Lower leg skin (tissue), 4 donors: ENCODE measurements around the gene TENM4. TPM values are rescaled to one million over a fixed set of nuclear protein-coding genes. Genes with fewer than 3 reads are reported as not detected.

ENCODE experiments used
- DNase-seq, 2 donors: peaks; one replicate each; pipeline ENCODE4 v3.0.0-alpha.2; 2019; ENCODE audit warnings: low spot score in 2 of 2
- H3K4me3 ChIP-seq: fragments of 200-600 bp; sonication (generic); 2 replicates; pipeline ENCODE4 v1.5.1; 2017; ENCODE audit warnings: mild to moderate bottlenecking, low read depth; ENCODE audit not compliant: poor library complexity, severe bottlenecking
- POLR2A ChIP-seq, 2 donors: fragments of 450-650 bp; IDR thresholded peaks; one replicate each; pipeline ENCODE4 v1.6.1; 2016 to 2017; ENCODE audit warnings: antibody characterized with exemption in 2 of 2, mild to moderate bottlenecking in 1 of 2, moderate library complexity in 1 of 2
- WGBS, 2 donors: methylation state at CpG; one replicate each; pipeline ENCODE4 v1.1.5; 2018; 5-methylcytosine and 5-hydroxymethylcytosine counted together
- intact Hi-C: fragments of 100-400 bp; cut with DNase I; formaldehyde crosslinking; loops from one replicate; pipeline ENCODE4 v1.15.0; 2023; ENCODE audit warnings: low total_unique reads
- total RNA-seq, 4 donors: library from RNA; depleted of rRNA; stranded (reverse); fragments of >200 nt; gene quantifications; one replicate each; pipeline ENCODE4 v1.1.0, GENCODE V29; 2016
- TF ChIP-seq, protein P1 (sequence below), 3 donors: fragments of 450-650 bp; IDR thresholded peaks; one replicate each; pipeline ENCODE4 v1.5.1; 2016; ENCODE audit warnings: antibody characterized with exemption in 3 of 3, mild to moderate bottlenecking in 3 of 3, moderate library complexity in 2 of 3

The TENM4 gene
- total RNA-seq, 4 donors from 2014 or later = 34.4 to 41.1 (median 36.6) TPM

DNA sequence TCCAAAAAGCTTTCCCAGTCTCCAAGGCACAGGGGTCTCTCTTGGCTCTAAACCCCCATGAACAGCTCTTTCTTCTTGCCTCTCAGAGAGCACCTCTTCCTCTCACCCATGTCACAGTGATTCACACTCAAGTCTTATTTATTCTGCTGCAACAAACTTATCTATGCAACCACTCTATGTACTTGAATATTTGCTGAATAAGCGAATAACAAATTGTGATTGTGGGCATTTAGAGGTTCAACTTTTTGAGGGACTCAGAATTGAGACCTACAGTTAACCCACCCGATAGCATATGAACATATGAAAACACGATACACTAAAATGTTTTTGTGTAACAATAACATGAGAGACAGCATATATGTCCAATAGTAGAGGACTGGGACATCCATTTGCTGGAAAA is 729.1 kb downstream of the TENM4 start:
- TF ChIP-seq, protein P1, sequence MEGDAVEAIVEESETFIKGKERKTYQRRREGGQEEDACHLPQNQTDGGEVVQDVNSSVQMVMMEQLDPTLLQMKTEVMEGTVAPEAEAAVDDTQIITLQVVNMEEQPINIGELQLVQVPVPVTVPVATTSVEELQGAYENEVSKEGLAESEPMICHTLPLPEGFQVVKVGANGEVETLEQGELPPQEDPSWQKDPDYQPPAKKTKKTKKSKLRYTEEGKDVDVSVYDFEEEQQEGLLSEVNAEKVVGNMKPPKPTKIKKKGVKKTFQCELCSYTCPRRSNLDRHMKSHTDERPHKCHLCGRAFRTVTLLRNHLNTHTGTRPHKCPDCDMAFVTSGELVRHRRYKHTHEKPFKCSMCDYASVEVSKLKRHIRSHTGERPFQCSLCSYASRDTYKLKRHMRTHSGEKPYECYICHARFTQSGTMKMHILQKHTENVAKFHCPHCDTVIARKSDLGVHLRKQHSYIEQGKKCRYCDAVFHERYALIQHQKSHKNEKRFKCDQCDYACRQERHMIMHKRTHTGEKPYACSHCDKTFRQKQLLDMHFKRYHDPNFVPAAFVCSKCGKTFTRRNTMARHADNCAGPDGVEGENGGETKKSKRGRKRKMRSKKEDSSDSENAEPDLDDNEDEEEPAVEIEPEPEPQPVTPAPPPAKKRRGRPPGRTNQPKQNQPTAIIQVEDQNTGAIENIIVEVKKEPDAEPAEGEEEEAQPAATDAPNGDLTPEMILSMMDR (IDR thresholded peaks at IDR 0.05) = no peak
- no peak for TF ChIP-seq POLR2A (IDR thresholded peaks at IDR 0.05)
- intact Hi-C loops = no loop called here
- WGBS, 2 donors = 93% methylated on average over 3 of the region's 3 CpGs
- H3K4me3 ChIP-seq = no peak overlapping the region
- no peak for DNase-seq

DNA sequence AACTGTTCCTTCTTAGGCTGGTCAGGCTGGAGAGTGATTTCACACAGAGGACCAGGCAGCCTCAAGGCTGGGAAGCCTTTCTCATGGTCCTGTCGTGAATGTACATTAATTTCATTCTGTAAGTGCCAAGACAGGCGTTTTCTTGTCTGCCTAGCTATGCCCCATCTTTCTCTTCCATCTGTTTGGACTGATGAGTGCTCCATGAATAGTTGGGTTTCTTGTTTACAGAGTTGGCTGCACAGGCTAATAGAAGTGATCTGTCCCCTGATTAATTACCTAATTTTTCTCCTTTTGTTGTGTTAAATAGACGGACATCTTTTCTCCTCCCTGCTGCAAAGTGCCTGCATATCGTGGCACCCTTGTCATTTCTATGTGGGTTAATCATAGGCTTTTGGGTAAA is 730.4 kb downstream of the TENM4 start:
- WGBS, 2 donors = 84 to 91% methylated on average over 4 of the region's 4 CpGs
- TF ChIP-seq POLR2A (IDR thresholded peaks at IDR 0.05) = no peak
- TF ChIP-seq, protein P1 (IDR thresholded peaks at IDR 0.05) = no peak
- intact Hi-C loops = no loop called here
- H3K4me3 ChIP-seq = no peak overlapping the region
- DNase-seq = no peak

DNA sequence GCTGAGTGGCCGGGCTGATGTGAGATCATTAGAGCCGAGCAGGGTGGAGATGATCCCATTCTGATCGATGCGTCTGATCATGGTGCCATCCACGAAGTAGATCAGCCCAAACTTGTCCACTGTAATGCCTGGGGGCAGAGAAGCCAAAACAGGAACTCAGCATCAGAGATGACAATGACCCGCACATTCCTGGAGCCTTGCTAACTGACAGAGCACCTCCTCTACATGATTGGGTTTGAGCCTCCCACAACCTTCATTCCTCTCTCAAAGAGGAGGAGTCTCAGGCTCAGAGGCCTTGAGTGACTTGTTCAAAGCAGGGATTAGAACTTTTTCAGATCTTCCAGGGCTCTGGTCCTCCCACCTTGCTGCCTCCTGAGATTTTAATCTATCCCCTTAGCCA is 732.4 kb downstream of the TENM4 start:
- TF ChIP-seq POLR2A (IDR thresholded peaks at IDR 0.05) = no peak
- TF ChIP-seq, protein P1 (IDR thresholded peaks at IDR 0.05) = no peak
- intact Hi-C loops = no loop called here
- 57 to 71% methylated on average over 6 of the region's 6 CpGs for WGBS, 2 donors
- H3K4me3 ChIP-seq = no peak overlapping the region
- no peak for DNase-seq

DNA sequence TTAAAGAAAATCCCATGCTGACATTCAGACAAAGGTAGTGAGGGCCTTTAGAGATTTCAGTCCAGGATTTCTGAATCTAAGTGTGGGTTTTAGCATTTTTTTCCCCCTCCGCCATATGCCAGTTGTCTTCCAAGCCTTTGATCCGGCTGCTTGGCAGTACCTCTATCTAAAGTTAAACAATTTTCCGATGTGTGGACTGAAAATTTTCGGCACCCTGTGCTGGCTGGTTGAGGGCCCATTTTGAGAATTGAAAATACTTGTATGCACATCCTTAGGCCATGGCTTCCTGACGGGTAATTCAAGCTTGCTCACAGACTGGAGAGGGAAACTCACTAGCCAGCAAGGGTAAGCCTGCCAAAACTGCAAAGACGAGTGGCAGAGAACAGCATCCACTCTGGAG is 734.3 kb downstream of the TENM4 start:
- intact Hi-C loops = no loop called here
- TF ChIP-seq, protein P1 (IDR thresholded peaks at IDR 0.05) = no peak
- TF ChIP-seq POLR2A (IDR thresholded peaks at IDR 0.05) = no peak
- WGBS, 2 donors = 87 to 95% methylated on average over 6 of the region's 6 CpGs
- H3K4me3 ChIP-seq = no peak overlapping the region
- DNase-seq = no peak

DNA sequence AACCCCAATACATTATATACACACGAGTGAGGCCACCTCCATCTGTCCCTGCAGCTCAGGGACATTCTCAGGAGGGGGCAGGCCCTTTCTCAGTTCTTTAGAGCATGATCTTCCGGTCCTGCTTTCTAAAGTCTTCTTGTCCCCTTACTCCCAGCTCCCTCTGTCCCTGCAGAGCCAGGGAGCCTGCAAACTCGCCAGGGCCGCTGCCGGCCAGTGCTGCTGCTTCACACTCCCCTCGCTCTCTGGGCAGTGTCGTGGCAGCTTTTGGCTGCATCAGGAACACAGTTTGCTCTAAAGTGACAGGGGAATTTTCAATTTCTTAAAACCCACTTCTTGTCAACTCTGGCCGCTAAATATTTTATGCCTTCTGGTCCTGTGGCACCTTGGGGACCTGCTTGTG is 736.0 kb downstream of the TENM4 start:
- no peak for DNase-seq
- no peak for TF ChIP-seq POLR2A (IDR thresholded peaks at IDR 0.05)
- TF ChIP-seq, protein P1 (IDR thresholded peaks at IDR 0.05) = no peak
- H3K4me3 ChIP-seq = no peak overlapping the region
- 87 to 91% methylated on average over 8 of the region's 8 CpGs for WGBS, 2 donors
- intact Hi-C loops = no loop called here

DNA sequence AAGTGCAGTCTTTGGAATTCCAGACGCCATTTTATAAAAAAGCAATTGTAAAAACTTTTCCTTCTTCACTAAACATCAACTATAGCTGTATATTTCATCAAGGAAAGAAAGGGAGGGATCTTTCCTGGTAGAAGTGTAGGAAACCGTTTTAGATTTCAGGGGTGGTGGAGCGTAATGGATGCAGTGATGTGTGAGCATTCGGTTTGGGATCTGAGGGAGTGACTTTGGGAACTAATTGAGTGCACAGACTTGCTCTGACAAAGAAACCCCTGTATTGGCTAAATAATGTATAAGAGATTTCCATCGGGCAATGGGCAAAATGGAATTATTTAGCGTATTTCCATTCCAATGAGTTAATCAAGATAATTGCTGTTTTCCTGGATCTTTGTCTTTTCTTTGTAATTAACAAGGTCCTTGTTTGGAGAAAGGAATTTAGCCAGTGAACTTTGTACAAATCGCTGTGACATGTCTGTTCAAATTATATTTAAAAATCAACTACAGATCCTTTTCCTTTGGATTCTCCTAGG is 741.2 kb downstream of the TENM4 start:
- no peak for TF ChIP-seq POLR2A (IDR thresholded peaks at IDR 0.05)
- TF ChIP-seq, protein P1 (IDR thresholded peaks at IDR 0.05) = no peak
- intact Hi-C loops = no loop called here
- DNase-seq = no peak
- no peak overlapping the region for H3K4me3 ChIP-seq
- 86 to 89% methylated on average over 7 of the region's 7 CpGs for WGBS, 2 donors
